HG03565 (cell line): Measurements from ENCODE around the gene NUFIP2.
A peak's percentile ranks its signal among the peaks of the same experiment; 100 is the strongest.
"Not testable (repeated sequence)": the region's sequence is repeated elsewhere in the genome, so short reads cannot be mapped to it uniquely, and the experiment has no call there.

ENCODE experiments used
- ATAC-seq: cut with Tn5 transposase; IDR thresholded peaks from one replicate; pipeline ENCODE4 v1.9.1; 2021; ENCODE audit warnings: mild to moderate bottlenecking, moderate library complexity; ENCODE audit not compliant: unreplicated experiment

Gene NUFIP2

DNA sequence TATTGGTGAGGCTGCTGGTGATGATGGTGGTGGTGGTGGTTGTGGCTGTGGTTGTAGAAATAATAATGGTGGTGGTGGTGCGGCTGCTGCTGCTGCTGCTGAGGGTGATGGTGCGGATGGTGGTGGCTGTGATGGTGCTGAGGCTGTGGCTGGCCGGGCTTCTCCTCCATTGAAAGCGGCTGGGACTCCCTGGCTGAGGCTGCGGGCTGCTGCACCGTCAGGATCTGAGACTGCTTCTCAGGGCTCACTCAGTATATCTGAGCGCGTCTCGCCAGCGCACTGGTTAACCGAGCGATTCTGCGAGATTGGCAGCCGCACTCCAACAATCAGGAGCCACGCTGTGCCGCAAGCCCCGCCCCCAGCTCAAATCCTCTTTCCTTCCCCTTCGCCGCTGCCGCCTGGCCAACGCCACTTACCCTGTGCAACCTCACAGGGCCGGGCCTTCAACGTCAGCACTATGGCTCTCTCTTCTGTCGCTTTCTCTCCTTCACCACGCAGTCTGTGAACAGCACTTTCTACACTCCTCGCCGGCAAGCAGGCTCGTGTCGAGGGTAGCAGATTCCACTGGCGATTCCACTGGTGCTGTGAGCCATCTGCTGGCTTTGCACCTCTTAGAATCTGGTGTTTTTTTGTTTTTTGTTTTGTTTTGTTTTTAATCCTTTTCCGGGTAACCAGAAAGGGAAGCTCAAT is at the start of gene NUFIP2:
TSS of gene NUFIP2 (minus strand) at position 259 of the 690 bp plus-strand sequence. CDS start at position 170, 89 bp downstream.
- ATAC-seq = peak; percentile 78

DNA sequence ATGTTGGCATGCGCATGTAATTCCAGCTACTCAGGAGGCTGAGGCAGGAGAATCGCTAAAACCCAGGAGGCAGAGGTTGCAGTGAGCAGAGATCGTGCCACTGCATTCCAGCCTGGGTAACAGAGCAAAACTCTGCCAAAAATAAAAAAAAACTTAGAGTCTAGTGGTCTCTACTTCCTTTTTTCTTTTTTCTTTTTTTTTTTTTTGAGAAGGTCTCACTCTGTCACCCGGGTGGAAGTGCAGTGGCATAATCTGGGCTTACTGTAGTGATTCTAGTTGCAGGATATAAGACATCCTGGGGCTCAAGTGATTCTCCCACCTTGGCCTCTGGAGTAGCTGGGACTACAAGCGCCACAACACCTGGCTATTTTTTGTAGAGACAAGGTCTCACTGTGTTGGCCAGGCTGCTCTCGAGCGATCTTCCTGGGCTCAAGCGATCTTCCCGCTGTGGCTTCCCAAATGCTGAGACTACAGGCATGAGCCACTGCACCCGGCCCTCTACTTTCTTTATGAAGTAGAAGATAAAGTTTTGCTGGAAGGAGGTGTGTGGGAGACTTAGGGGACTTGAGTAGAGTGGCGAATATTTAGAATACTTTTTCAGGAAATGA is 48.3 kb upstream of the NUFIP2 start:
- no peak for ATAC-seq

- ATAC-seq = no peak
These were observed 47.8 kb upstream of the NUFIP2 start for GRCh38 chr17:29341726-29342125.

- ATAC-seq = not testable (repeated sequence)
These were observed 45.1 kb upstream of the NUFIP2 start for GRCh38 chr17:29339016-29339415.

DNA sequence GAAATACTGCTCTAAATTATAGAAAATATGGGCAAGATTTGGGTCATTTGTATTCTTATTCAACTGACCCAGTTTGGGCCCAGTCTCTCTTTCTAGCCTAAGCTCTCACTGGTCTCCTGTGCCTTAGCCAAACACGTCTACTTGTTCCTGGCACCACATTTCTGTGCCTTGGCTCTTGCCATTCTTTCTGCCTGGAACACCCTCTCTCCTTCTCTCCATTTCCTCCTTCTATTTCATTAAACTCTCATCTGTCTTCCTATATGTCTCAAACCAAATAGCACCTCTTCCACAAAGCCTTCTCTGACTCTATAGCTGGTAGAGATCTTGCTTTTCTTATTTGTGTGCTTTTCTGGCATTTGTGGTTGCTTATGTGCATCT is 37.7 kb upstream of the NUFIP2 start:
- no peak for ATAC-seq

DNA sequence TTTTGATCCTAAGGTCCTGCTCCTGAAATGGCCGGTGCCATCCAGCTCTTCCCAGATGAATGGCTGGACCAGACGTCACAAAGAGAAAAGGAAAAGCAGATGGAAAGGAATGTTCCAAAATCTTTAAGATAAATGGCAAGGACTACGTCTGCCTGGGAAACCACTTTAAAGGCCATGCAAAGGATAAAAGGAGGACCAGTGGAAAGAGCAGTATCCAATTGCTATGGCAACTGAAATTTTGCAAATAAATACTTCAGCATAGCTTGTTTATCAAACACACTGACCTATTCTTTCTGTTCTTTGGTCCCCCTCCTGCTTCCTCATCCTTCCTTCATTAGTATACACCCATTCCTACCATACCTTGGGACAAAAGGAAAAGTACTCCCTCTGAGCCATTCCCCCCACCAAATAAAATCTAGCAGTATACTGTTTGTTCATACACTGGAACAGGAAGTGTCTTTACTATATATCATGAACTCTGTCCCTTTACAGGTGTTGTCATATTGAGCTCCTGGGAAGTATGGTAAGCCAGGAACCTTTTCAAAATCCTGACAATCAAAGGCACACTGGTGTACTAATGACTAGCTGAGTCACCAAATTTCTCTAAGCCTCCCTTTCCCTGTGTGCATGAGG is 37.2 kb upstream of the NUFIP2 start:
- no peak for ATAC-seq

- no peak for ATAC-seq
These were observed 33.5 kb upstream of the NUFIP2 start for GRCh38 chr17:29327412-29327811.

GRCh38 chr17:29326023-29326813 is 32.3 kb upstream of the NUFIP2 start:
- ATAC-seq = no peak

DNA sequence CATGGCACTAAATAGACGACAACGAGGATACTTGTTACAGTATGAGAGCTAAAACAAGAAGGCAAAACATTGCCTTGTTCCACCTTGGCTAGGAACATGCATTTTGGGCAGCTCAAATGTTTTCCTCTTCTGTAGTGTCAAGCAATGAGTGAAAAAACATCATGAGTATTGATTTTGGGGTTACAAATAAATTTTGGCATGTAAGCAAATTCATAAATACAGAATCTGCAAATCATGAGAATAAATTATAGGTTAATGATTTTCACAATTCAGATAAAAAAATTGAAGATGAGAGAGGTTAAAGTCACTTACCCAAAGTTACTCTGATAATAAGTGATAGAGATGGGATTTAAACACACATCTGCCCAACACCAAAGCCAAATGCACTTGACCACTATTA is 28.4 kb upstream of the NUFIP2 start:
- ATAC-seq = no peak

- no peak for ATAC-seq
These were observed 9.4 kb upstream of the NUFIP2 start for GRCh38 chr17:29303386-29303785.

GRCh38 chr17:29299031-29299430 is 5.1 kb upstream of the NUFIP2 start:
- ATAC-seq = no peak

DNA sequence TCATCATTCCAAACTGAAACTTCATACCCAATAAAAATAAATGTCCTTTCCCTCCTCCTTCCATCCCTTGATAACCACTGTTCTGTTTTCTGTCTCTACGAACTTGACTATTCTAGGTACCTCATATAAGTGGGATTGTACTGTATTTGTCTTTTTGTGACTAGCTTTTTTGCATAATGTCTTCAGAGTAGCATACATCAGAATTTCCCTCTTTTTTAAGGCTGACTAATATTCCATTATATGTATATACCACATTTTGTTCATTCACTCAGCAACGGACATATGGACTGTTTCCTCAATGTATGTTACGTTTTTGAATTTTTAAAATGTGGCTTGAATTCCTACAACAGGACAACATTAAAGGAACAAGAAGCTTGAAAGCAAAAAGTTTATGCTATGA is 1.5 kb upstream of the NUFIP2 start:
- no peak for ATAC-seq

DNA sequence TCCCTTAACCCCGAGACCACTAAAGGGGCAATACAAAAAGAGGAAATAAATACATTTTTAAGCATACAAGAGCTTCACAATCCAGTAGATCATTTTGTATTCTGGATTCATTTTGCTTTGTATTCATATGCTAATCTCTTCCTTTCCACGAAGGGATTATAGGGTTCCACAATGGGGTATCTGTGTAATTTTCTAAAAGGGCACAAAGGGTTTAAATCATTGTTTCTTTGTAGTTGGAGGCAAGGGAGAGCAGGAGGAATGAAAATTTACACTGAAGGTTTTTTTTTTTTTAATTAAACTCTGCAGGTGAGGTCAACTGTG is 592 bp upstream of the NUFIP2 start:
- ATAC-seq = no peak

- no peak for ATAC-seq
These were observed 707 bp downstream of the NUFIP2 start for GRCh38 chr17:29292992-29293889.

DNA sequence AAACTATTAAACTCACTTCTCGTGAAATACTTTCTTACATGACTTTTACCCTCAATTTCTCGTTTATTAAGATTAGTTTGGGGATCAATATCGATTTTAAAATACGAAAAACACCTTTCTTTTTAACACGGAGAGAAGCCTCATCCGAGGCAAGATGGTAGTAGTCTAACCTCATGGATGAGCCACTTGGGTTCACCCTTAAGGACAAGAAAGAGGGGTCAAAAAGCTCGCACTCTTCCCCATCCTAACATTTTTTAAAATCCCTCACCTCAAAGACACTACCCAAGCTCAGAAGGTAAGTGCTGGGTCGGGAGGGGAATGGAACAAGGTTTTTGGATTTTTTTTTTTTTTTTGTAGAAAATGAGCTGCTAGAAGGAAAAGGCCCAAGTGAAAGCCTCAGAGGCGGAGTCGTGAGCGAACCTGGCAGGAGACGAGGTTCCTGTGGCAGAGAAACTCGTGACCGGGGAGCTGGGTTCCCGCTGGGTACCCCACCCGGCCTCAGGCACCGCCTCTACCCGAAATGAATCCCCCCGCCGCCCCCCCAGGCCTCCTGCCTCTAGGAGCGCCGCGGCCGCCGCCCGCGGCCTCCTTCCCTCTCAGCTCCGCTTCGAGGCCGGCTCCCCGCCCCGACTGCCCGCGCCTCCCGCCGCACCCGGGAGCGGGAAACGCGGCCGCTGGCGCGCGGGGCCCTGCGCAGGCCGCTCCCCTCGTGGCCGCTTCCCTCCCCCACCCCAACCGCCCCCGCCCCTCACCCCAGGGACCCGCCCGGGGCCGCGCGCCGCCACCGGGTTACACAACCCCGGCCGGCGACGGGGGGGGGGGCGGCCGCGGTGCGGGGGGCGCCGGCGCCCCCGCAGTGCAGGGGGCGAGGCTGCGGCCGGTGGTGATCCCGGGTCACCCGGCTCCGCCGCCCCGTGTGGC is 1.6 kb downstream of the NUFIP2 start:
- ATAC-seq = no peak

GRCh38 chr17:29291163-29291752 is 2.7 kb downstream of the NUFIP2 start:
- no peak for ATAC-seq

- ATAC-seq = no peak
These were observed 4.1 kb downstream of the NUFIP2 start for GRCh38 chr17:29289852-29290251.

- ATAC-seq = no peak
These were observed 10.0 kb downstream of the NUFIP2 start for GRCh38 chr17:29283961-29284360.

DNA sequence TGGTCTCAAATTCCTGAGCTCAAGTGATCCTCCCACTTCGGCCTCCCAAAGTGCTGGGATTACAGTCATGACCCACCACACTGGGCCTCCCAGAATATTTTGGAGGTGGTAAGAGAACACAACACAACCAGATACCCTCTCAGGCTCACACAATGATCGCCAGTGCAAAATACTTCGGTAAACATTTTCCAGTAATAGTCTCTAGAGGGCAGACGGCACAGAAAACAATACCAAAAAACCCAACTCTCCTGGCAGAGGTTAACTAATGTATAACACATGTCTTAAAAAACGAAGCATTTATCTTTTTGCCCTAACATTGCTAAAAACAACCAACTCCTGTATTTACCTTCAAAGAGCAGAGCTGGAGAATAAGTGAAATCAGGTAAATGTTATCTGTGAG is 10.5 kb downstream of the NUFIP2 start:
- ATAC-seq = no peak
